ENCODE results near the gene UQCRQ.

Gene UQCRQ

GRCh38 chr5:132873119-132873929, 6.9 kb downstream of the UQCRQ start, which contains the start of gene LEAP2:
TSS of gene LEAP2 (plus strand) at chr5:132873668. CDS start at chr5:132873695, 27 bp downstream.
- peak within 1 kb of the TSS in 1 of 2 donors; percentile 9 for H3K27ac Mint-ChIP-seq
- no peaks in the 10 kb centered on the region for H3K9me3 Mint-ChIP-seq
- no peak for DNase-seq
- peaks cover 14% of the 10 kb centered on the region for H3K4me1 Mint-ChIP-seq
- no peak within 1 kb of the TSS for H3K4me3 Mint-ChIP-seq
- no peaks in the 10 kb centered on the region for H3K27me3 Mint-ChIP-seq
- ATAC-seq: no peak

- no peak overlapping the region for H3K27ac Mint-ChIP-seq
- no peak overlapping the region for H3K4me3 Mint-ChIP-seq
- DNase-seq (no peak), ATAC-seq (no peak)
- H3K27me3 Mint-ChIP-seq: no peaks in the 10 kb centered on the region
- H3K4me1 Mint-ChIP-seq: peaks cover 8% of the 10 kb centered on the region
- no peaks in the 10 kb centered on the region for H3K9me3 Mint-ChIP-seq
Measured at GRCh38 chr5:132873930-132874271, 7.5 kb downstream of the UQCRQ start.

GRCh38 chr5:132876020-132876759, 9.7 kb downstream of the UQCRQ start:
- DNase-seq (no peak), ATAC-seq (no peak)
- Mint-ChIP-seq H3K4me3 (no peak overlapping the region), H3K27me3 (no peaks in the 10 kb centered on the region), H3K27ac (no peak overlapping the region), H3K4me1 (no peaks in the 10 kb centered on the region), H3K9me3 (no peaks in the 10 kb centered on the region)

- Mint-ChIP-seq H3K27ac (no peak overlapping the region), H3K27me3 (no peaks in the 10 kb centered on the region), H3K4me1 (no peaks in the 10 kb centered on the region), H3K9me3 (no peaks in the 10 kb centered on the region), H3K4me3 (no peak overlapping the region)
- ATAC-seq: no peak
- DNase-seq: no peak
Measured at GRCh38 chr5:132877466-132877865, 11.0 kb downstream of the UQCRQ start.

GRCh38 chr5:132877938-132878337, 11.5 kb downstream of the UQCRQ start:
- Mint-ChIP-seq H3K27me3 (no peaks in the 10 kb centered on the region), H3K4me3 (no peak overlapping the region), H3K27ac (no peak overlapping the region), H3K4me1 (no peaks in the 10 kb centered on the region), H3K9me3 (no peaks in the 10 kb centered on the region)
- no peak for DNase-seq
- ATAC-seq: no peak

- no peak overlapping the region for H3K4me3 Mint-ChIP-seq
- H3K9me3 Mint-ChIP-seq: no peaks in the 10 kb centered on the region
- no peak overlapping the region for H3K27ac Mint-ChIP-seq
- ATAC-seq (peak; percentile 64), DNase-seq (peak; percentile 19 to 31)
- peaks cover 7% of the 10 kb centered on the region for H3K4me1 Mint-ChIP-seq
- H3K27me3 Mint-ChIP-seq: no peaks in the 10 kb centered on the region
Measured at GRCh38 chr5:132883261-132883834, 16.9 kb downstream of the UQCRQ start.

- no peak for DNase-seq
- Mint-ChIP-seq H3K9me3 (no peaks in the 10 kb centered on the region), H3K27me3 (no peaks in the 10 kb centered on the region), H3K27ac (no peak overlapping the region), H3K4me1 (peaks cover 7% of the 10 kb centered on the region), H3K4me3 (no peak overlapping the region)
- no peak for ATAC-seq
Measured at GRCh38 chr5:132884548-132884947, 18.1 kb downstream of the UQCRQ start.

GRCh38 chr5:132886064-132886823, 19.8 kb downstream of the UQCRQ start:
- no peaks in the 10 kb centered on the region for H3K9me3 Mint-ChIP-seq
- DNase-seq (no peak), ATAC-seq (no peak)
- no peak overlapping the region for H3K27ac Mint-ChIP-seq
- H3K4me3 Mint-ChIP-seq: no peak overlapping the region
- H3K4me1 Mint-ChIP-seq: peaks cover 14% of the 10 kb centered on the region
- H3K27me3 Mint-ChIP-seq: no peaks in the 10 kb centered on the region

GRCh38 chr5:132887283-132887682, 20.8 kb downstream of the UQCRQ start:
- Mint-ChIP-seq H3K27me3 (no peaks in the 10 kb centered on the region), H3K4me3 (no peak overlapping the region), H3K9me3 (no peaks in the 10 kb centered on the region), H3K27ac (no peak overlapping the region), H3K4me1 (peaks cover 14% of the 10 kb centered on the region)
- ATAC-seq: no peak
- no peak for DNase-seq

GRCh38 chr5:132889501-132889900, 23.1 kb downstream of the UQCRQ start:
- Mint-ChIP-seq H3K9me3 (no peaks in the 10 kb centered on the region), H3K4me1 (peaks cover 14% of the 10 kb centered on the region), H3K27me3 (no peaks in the 10 kb centered on the region), H3K4me3 (no peak overlapping the region), H3K27ac (peak overlapping the region in 1 of 2 donors; percentile 80)
- DNase-seq: no peak
- ATAC-seq: no peak

- ATAC-seq (no peak), DNase-seq (no peak)
- Mint-ChIP-seq H3K4me1 (peaks cover 6% of the 10 kb centered on the region), H3K4me3 (no peak overlapping the region), H3K9me3 (no peaks in the 10 kb centered on the region), H3K27ac (no peak overlapping the region), H3K27me3 (no peaks in the 10 kb centered on the region)
Measured at GRCh38 chr5:132890817-132891216, 24.4 kb downstream of the UQCRQ start.

- H3K4me1 Mint-ChIP-seq: peaks cover 13% of the 10 kb centered on the region
- H3K9me3 Mint-ChIP-seq: no peaks in the 10 kb centered on the region
- H3K27ac Mint-ChIP-seq: peak overlapping the region; percentile 16 to 65
- ATAC-seq: no peak
- DNase-seq: no peak
- no peaks in the 10 kb centered on the region for H3K27me3 Mint-ChIP-seq
- no peak overlapping the region for H3K4me3 Mint-ChIP-seq
Measured at GRCh38 chr5:132895719-132896305, 29.4 kb downstream of the UQCRQ start.

- no peak overlapping the region for H3K4me3 Mint-ChIP-seq
- H3K27ac Mint-ChIP-seq: no peak overlapping the region
- no peak for DNase-seq
- H3K27me3 Mint-ChIP-seq: no peaks in the 10 kb centered on the region
- ATAC-seq: no peak
- peaks cover 13% of the 10 kb centered on the region for H3K4me1 Mint-ChIP-seq
- no peaks in the 10 kb centered on the region for H3K9me3 Mint-ChIP-seq
Measured at GRCh38 chr5:132896685-132897084, 30.2 kb downstream of the UQCRQ start.

GRCh38 chr5:132898094-132898493, 31.7 kb downstream of the UQCRQ start:
- no peak overlapping the region for H3K4me3 Mint-ChIP-seq
- H3K27ac Mint-ChIP-seq: no peak overlapping the region
- peaks cover 13% of the 10 kb centered on the region for H3K4me1 Mint-ChIP-seq
- H3K9me3 Mint-ChIP-seq: no peaks in the 10 kb centered on the region
- H3K27me3 Mint-ChIP-seq: no peaks in the 10 kb centered on the region
- no peak for DNase-seq
- no peak for ATAC-seq

- H3K4me3 Mint-ChIP-seq: no peak overlapping the region
- H3K4me1 Mint-ChIP-seq: peaks cover 20% of the 10 kb centered on the region
- ATAC-seq (no peak), DNase-seq (no peak)
- peak overlapping the region in 1 of 2 donors; percentile 42 for H3K27ac Mint-ChIP-seq
- H3K27me3 Mint-ChIP-seq: no peaks in the 10 kb centered on the region
- H3K9me3 Mint-ChIP-seq: no peaks in the 10 kb centered on the region
Measured at GRCh38 chr5:132901036-132901435, 34.6 kb downstream of the UQCRQ start.
